HG03025 (cell line): ENCODE results near the gene CDKN1C.

Source experiments
- ATAC-seq: cut with Tn5 transposase; IDR thresholded peaks from one replicate; pipeline ENCODE4 v1.9.1; 2021; ENCODE audit warnings: mild to moderate bottlenecking, moderate library complexity; ENCODE audit not compliant: unreplicated experiment, low FRiP score

The CDKN1C gene

GRCh38 chr11:2923446-2924375, 38.1 kb upstream of the CDKN1C start:
- ATAC-seq = no peak

GRCh38 chr11:2922655-2923054, 37.1 kb upstream of the CDKN1C start:
- no peak for ATAC-seq

GRCh38 chr11:2921742-2922493, 36.3 kb upstream of the CDKN1C start:
- ATAC-seq = no peak

- ATAC-seq = no peak
Observed at GRCh38 chr11:2921261-2921660, 35.7 kb upstream of the CDKN1C start.

- no peak for ATAC-seq
Observed at GRCh38 chr11:2920343-2920742, 34.8 kb upstream of the CDKN1C start.

GRCh38 chr11:2919837-2920236, 34.3 kb upstream of the CDKN1C start:
- no peak for ATAC-seq

- ATAC-seq = no peak
Observed at GRCh38 chr11:2919188-2919587, 33.6 kb upstream of the CDKN1C start.

- no peak for ATAC-seq
Observed at GRCh38 chr11:2917842-2918490, 32.4 kb upstream of the CDKN1C start.

- no peak for ATAC-seq
Observed at GRCh38 chr11:2916892-2917645, 31.5 kb upstream of the CDKN1C start.

- ATAC-seq = no peak
Observed at GRCh38 chr11:2916114-2916891, 30.7 kb upstream of the CDKN1C start.

GRCh38 chr11:2915473-2915872, 29.9 kb upstream of the CDKN1C start:
- ATAC-seq = no peak

- no peak for ATAC-seq
Observed at GRCh38 chr11:2914455-2915195, 29.1 kb upstream of the CDKN1C start.

- ATAC-seq = no peak
Observed at GRCh38 chr11:2913776-2914175, 28.2 kb upstream of the CDKN1C start.

- ATAC-seq = no peak
Observed at GRCh38 chr11:2913019-2913431, 27.4 kb upstream of the CDKN1C start.

GRCh38 chr11:2912498-2912897, 26.9 kb upstream of the CDKN1C start:
- ATAC-seq = no peak

GRCh38 chr11:2911785-2912391, 26.3 kb upstream of the CDKN1C start:
- no peak for ATAC-seq

- no peak for ATAC-seq
Observed at GRCh38 chr11:2911088-2911784, 25.7 kb upstream of the CDKN1C start.

GRCh38 chr11:2910401-2910955, 24.9 kb upstream of the CDKN1C start:
- ATAC-seq = no peak
